Endothelial cell of umbilical vein (primary cell): ENCODE measurements around the gene SPP2.

Experiments
- EZH2 ChIP-seq: IDR thresholded peaks from 2 replicates; pipeline ENCODE4 v1.6.1; 2012; ENCODE audit warnings: borderline replicate concordance, low read depth, mild to moderate bottlenecking, moderate library complexity, low read length, inconsistent platforms; ENCODE audit not compliant: severe bottlenecking
- FOS ChIP-seq: IDR thresholded peaks from 2 replicates; pipeline ENCODE4 v1.6.1; 2011; ENCODE audit warnings: mild to moderate bottlenecking, low read length, moderate library complexity, borderline replicate concordance; ENCODE audit not compliant: insufficient read depth
- MYC ChIP-seq: IDR thresholded peaks from one replicate; pipeline ENCODE4 v1.6.1; 2011; ENCODE audit warnings: mild to moderate bottlenecking, low read depth, low read length
- POLR2A ChIP-seq: IDR thresholded peaks from 2 replicates; pipeline ENCODE4 v1.6.1; 2012; ENCODE audit warnings: low read depth, mild to moderate bottlenecking, control low read depth, low read length
- POLR2AphosphoS5 ChIP-seq: IDR thresholded peaks from 2 replicates; pipeline ENCODE4 v1.6.1; 2012; ENCODE audit warnings: low read depth, mild to moderate bottlenecking, control low read depth, low read length, moderate library complexity; ENCODE audit not compliant: insufficient read depth
- TF ChIP-seq, protein P1 (sequence below), 2 donors: IDR thresholded peaks; 1 replicate in 1 of 2; 2 replicates in 1 of 2; pipeline ENCODE4 v1.5.1; 2011; ENCODE audit warnings: low read length in 2 of 2, mild to moderate bottlenecking in 2 of 2, moderate library complexity in 2 of 2, control low read depth in 1 of 2, inconsistent platforms in 1 of 2, low read depth in 1 of 2; ENCODE audit not compliant: insufficient read depth in 1 of 2; ENCODE audit errors: extremely low read depth in 1 of 2

DNA sequence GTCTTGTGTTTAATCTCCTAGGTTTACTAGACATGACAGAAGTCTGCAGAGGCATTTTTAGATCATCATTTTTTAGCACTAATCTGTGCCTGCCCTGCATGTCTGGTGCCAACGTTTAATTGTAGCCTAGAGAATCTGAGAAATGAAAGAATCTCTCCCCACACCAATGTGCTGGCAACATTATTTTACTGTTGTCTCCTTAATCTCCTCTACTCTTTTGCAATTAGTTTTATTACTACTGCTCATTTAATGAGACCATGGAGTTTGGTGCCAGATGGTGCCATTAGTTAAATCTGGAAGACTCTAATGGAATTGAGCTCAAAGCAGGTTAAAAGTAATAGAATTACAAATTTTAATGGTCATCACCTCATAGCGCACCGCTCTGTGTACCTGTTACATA is 4.0 kb upstream of the SPP2 start:
- TF ChIP-seq, protein P1, sequence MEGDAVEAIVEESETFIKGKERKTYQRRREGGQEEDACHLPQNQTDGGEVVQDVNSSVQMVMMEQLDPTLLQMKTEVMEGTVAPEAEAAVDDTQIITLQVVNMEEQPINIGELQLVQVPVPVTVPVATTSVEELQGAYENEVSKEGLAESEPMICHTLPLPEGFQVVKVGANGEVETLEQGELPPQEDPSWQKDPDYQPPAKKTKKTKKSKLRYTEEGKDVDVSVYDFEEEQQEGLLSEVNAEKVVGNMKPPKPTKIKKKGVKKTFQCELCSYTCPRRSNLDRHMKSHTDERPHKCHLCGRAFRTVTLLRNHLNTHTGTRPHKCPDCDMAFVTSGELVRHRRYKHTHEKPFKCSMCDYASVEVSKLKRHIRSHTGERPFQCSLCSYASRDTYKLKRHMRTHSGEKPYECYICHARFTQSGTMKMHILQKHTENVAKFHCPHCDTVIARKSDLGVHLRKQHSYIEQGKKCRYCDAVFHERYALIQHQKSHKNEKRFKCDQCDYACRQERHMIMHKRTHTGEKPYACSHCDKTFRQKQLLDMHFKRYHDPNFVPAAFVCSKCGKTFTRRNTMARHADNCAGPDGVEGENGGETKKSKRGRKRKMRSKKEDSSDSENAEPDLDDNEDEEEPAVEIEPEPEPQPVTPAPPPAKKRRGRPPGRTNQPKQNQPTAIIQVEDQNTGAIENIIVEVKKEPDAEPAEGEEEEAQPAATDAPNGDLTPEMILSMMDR (IDR thresholded peaks at IDR 0.05; ENCODE audit: extremely low read depth in 1 of 2, insufficient read depth in 1 of 2, low read depth in 1 of 2, low read length in 2 of 2) = no peak
- no peak for TF ChIP-seq POLR2A
- TF ChIP-seq POLR2AphosphoS5 = no peak
- TF ChIP-seq MYC = no peak
- no peak for TF ChIP-seq EZH2
- TF ChIP-seq FOS = no peak
